ENCODE results near the gene SLC39A1. TPM values are rescaled to one million over a fixed set of nuclear protein-coding genes. Genes with fewer than 3 reads are reported as not detected.

Gene SLC39A1
- total RNA-seq, 2 donors from 2014 or later: 76.8 to 90.9 TPM

DNA sequence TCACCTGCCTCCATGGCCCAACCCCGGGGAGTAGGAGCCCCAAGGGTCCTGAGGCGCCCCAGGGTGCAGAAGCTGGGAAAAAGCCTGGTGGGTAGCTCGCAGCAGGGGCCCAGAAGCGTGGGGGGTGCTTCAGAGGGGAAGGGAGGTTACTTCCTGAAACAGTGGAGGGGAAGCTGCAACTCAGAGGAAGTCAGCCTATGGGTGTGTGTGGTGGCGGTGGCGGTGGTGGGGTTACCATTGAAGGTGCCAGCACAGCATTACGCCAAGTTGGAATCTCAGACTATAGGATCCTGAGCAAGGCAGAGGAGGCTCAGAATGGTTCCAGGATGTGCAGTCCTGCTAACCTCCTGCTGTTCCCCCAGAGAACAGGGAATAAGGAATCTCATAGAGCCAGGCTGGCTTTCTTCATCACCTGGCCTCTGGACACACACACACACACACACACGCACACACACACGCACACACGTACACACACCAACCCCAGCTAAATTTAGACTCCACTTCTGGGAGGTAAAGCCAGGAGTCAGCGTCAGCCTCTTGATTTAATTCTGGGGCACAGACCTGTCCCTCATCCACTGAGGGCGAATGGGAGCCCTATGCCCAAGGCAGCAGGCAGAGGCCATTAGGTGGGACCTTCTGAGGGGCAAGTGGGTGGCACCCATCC, 18.1 kb downstream of the SLC39A1 start:
- H3K36me3 ChIP-seq: no peaks in the 10 kb centered on the region
- H3K9me3 ChIP-seq: no peaks in the 10 kb centered on the region
- peak overlapping the region; percentile 90 to 98 for H3K9ac ChIP-seq (ENCODE audit: low read depth in 2 of 2, low read length in 2 of 2)
- H3K4me3 ChIP-seq: peak overlapping the region; percentile 93
- H3K27ac ChIP-seq: peak overlapping the region; percentile 96
- no peaks in the 10 kb centered on the region for H3K27me3 ChIP-seq
- intact Hi-C loops (cut with DNase I): no loop called here
- TF ChIP-seq, protein P1, sequence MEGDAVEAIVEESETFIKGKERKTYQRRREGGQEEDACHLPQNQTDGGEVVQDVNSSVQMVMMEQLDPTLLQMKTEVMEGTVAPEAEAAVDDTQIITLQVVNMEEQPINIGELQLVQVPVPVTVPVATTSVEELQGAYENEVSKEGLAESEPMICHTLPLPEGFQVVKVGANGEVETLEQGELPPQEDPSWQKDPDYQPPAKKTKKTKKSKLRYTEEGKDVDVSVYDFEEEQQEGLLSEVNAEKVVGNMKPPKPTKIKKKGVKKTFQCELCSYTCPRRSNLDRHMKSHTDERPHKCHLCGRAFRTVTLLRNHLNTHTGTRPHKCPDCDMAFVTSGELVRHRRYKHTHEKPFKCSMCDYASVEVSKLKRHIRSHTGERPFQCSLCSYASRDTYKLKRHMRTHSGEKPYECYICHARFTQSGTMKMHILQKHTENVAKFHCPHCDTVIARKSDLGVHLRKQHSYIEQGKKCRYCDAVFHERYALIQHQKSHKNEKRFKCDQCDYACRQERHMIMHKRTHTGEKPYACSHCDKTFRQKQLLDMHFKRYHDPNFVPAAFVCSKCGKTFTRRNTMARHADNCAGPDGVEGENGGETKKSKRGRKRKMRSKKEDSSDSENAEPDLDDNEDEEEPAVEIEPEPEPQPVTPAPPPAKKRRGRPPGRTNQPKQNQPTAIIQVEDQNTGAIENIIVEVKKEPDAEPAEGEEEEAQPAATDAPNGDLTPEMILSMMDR (IDR thresholded peaks at IDR 0.05): no peak
- DNase-seq: peak; percentile 63
- peaks cover 9% of the 10 kb centered on the region for H3K4me1 ChIP-seq

DNA sequence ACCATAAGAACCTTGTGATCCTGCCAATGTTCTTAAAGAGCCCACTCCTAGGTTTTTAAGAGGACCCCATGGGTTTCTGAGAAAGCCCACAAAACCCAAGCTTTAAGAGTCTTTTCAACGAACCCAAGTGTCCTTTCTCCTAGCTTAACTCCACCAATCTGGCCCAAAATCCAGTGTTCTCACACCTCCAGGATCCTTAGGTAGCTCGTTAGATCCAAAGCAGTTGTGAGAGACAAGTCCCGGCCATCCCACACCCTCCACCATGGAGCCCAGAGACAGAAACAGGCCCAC, 18.6 kb downstream of the SLC39A1 start:
- H3K27ac ChIP-seq: peak overlapping the region; percentile 96
- no peak for DNase-seq
- peak overlapping the region; percentile 93 for H3K4me3 ChIP-seq
- H3K9ac ChIP-seq (ENCODE audit: low read depth in 2 of 2, low read length in 2 of 2): peak overlapping the region; percentile 90 to 98
- H3K9me3 ChIP-seq: no peaks in the 10 kb centered on the region
- intact Hi-C loops (cut with DNase I): no loop called here
- no peaks in the 10 kb centered on the region for H3K36me3 ChIP-seq
- H3K4me1 ChIP-seq: peaks cover 9% of the 10 kb centered on the region
- H3K27me3 ChIP-seq: no peaks in the 10 kb centered on the region
- TF ChIP-seq, protein P1 (IDR thresholded peaks at IDR 0.05): no peak

DNA sequence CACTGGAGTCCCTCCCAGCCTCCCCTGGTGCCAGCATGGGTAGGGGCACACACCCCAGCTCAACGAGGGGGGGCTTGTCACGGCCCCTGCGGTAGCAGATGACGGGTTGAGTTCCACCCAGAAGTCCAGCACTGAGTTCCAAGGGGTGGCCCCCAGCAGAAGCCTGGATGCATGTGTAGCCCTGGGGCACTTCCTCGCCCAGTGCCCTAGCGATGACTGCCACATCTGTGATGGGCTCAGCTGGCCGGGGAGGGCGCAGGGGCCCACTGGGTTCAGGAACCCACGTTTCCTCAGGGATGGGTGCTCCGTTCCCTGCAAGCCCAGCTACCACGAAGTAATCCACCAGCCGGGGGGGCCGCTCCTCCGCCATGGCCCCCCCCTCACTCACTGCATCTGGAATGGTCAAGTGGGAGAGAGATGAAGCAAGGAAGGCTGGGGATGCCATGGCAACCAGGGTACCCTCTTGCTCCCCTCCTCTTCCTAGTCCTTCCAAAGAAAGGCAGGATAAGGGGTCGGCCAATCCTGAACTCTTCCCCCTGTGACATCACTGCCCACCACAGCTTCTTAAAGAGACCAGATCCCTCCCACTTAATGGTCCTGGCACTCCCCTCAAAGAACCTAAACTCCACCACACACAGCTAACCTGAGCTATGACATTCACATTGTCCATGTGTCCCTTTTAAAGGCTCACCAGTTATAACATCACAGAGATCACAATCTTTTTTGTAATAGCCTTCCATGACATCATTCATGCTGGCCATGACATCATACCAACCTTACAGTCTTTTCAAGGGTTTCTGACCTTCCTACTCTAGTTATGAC, 19.1 kb downstream of the SLC39A1 start:
- Histone ChIP-seq H3K4me3 (peak overlapping the region; percentile 93), H3K27me3 (no peaks in the 10 kb centered on the region), H3K9ac (ENCODE audit: low read depth in 2 of 2, low read length in 2 of 2) (peak overlapping the region; percentile 90 to 98), H3K27ac (peak overlapping the region; percentile 96), H3K36me3 (no peaks in the 10 kb centered on the region), H3K9me3 (no peaks in the 10 kb centered on the region), H3K4me1 (peaks cover 9% of the 10 kb centered on the region)
- no peak for DNase-seq
- TF ChIP-seq, protein P1 (IDR thresholded peaks at IDR 0.05): no peak
- intact Hi-C loops (cut with DNase I): no loop called here

DNA sequence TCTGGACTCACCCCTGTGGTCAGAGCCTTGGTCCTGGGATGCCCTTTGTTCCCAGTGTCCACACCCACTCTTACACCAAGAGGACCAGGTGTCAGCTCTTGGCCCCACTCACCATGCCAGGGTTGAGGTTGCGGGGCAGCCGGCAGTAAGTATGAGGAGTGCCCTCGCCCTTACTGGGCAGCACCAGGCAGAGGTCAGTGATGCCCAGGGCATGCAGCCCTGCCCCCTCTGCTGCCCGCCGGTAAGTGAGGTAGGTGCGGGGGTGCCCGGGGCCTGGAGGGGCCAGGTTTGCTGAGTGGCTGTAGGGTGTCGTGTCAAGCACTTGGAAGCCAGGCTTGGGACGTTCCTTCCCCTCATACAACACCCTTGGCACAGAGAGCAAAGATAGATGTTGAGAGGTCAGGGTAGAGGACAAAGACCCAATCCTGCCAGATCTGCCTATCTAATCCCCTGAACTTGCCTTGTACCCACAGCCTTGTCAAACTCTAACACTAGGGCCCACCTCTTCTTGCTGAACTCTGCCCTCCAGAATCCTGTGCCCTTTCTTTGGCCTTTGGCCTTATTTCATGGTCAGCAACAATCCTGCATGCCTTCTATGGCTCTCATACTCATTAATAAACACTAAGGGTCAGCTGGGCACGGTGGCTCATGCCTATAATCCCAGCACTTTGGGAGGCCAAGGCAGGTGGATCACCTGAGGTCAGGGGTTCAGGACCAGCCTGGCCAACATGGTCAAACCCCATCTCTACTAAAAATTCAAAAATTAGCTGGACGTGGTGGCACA, 20.4 kb downstream of the SLC39A1 start:
- Histone ChIP-seq H3K9ac (ENCODE audit: low read depth in 2 of 2, low read length in 2 of 2) (no peak overlapping the region), H3K4me3 (no peak overlapping the region), H3K36me3 (no peaks in the 10 kb centered on the region), H3K9me3 (no peaks in the 10 kb centered on the region), H3K4me1 (peaks cover 9% of the 10 kb centered on the region), H3K27me3 (no peaks in the 10 kb centered on the region), H3K27ac (no peak overlapping the region)
- intact Hi-C loops (cut with DNase I): no loop called here
- TF ChIP-seq, protein P1 (IDR thresholded peaks at IDR 0.05): no peak
- no peak for DNase-seq

DNA sequence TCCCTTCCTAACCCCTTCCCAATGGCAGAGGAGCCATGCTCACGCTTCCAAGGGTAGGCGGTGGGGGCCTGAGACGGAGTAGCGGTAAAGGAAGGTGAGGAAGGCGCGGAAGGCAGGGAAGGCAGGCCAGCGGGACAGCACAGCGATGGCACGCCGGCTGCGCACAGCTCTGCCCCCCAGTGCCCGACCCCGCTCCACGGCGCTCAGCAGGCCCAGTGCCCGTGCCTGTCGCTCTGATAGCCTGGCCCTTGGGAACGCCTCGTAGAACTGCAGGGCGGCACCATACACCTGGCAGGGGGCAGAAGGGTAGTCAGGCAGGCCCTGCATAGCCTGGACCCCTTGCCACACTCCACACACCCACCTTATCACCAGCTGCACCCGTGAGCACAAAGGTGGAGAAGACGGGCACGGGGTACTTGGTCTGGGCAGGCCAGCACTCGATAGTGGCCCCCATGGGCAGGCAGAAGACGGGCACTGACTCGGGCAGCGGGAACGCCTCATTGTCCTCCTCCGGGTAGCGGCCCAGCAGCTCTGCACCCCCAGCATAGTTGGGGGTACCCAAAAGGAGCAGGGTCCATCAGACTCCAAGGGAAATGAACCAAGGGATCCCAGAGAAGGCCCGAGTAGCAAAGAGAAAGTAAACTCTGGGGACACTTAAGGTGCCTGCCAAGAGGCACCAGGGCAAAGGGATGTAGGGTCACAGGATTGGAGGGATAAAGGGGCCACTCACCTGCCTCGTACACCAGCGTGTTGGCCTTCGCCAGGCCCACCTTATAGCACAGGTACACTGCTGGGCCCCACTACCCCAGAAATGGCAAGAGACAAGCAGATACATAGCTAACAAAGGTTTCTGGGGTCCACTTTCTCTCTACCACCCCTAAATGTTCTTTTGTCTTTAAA, 21.3 kb downstream of the SLC39A1 start:
- no peaks in the 10 kb centered on the region for H3K9me3 ChIP-seq
- H3K27ac ChIP-seq: no peak overlapping the region
- no peak for DNase-seq
- H3K9ac ChIP-seq (ENCODE audit: low read depth in 2 of 2, low read length in 2 of 2): no peak overlapping the region
- no peaks in the 10 kb centered on the region for H3K36me3 ChIP-seq
- TF ChIP-seq, protein P1 (IDR thresholded peaks at IDR 0.05): no peak
- H3K27me3 ChIP-seq: no peaks in the 10 kb centered on the region
- peaks cover 9% of the 10 kb centered on the region for H3K4me1 ChIP-seq
- H3K4me3 ChIP-seq: no peak overlapping the region
- intact Hi-C loops (cut with DNase I): no loop called here

Data from colonic mucosa (tissue), 4 donors.